Measurements from ENCODE around the gene TESK1. TPM values are rescaled to one million over a fixed set of nuclear protein-coding genes. Genes with fewer than 3 reads are reported as not detected.
"Not testable (repeated sequence)": the region's sequence is repeated elsewhere in the genome, so short reads cannot be mapped to it uniquely, and the experiment has no call there.

The TESK1 gene
- total RNA-seq, 1 donor from 2014 or later: 47.6 TPM

- Mint-ChIP-seq H3K27ac (ENCODE audit: unreplicated experiment) (no peak overlapping the region), H3K4me1 (peaks cover 17% of the 10 kb centered on the region), H3K36me3 (ENCODE audit: low read depth) (peaks cover 2% of the 10 kb centered on the region), H3K9me3 (no peaks in the 10 kb centered on the region), H3K27me3 (ENCODE audit: low read depth) (peaks cover 20% of the 10 kb centered on the region), H3K4me3 (no peak overlapping the region)
- no peak for TF ChIP-seq CTCF (conservative IDR thresholded peaks at IDR 0.05)
- no peak for DNase-seq (ENCODE audit: low read depth, low spot score)
These were observed 4.1 kb downstream of the TESK1 start for GRCh38 chr9:35609001-35609819.

GRCh38 chr9:35609820-35610163, 4.7 kb downstream of the TESK1 start:
- no peaks in the 10 kb centered on the region for H3K9me3 Mint-ChIP-seq
- peaks cover 2% of the 10 kb centered on the region for H3K36me3 Mint-ChIP-seq (ENCODE audit: low read depth)
- no peak overlapping the region for H3K4me3 Mint-ChIP-seq
- TF ChIP-seq CTCF (conservative IDR thresholded peaks at IDR 0.05): no peak
- peaks cover 11% of the 10 kb centered on the region for H3K4me1 Mint-ChIP-seq
- H3K27ac Mint-ChIP-seq (ENCODE audit: unreplicated experiment): no peak overlapping the region
- peaks cover 26% of the 10 kb centered on the region for H3K27me3 Mint-ChIP-seq (ENCODE audit: low read depth)
- DNase-seq (ENCODE audit: low read depth, low spot score): no peak

- peak; percentile 27 for DNase-seq (ENCODE audit: low read depth, low spot score)
- H3K4me1 Mint-ChIP-seq: peaks cover 6% of the 10 kb centered on the region
- H3K36me3 Mint-ChIP-seq (ENCODE audit: low read depth): peaks cover 2% of the 10 kb centered on the region
- H3K27me3 Mint-ChIP-seq (ENCODE audit: low read depth): peaks cover 41% of the 10 kb centered on the region
- H3K27ac Mint-ChIP-seq (ENCODE audit: unreplicated experiment): no peak overlapping the region
- peak overlapping the region; percentile 16 for H3K4me3 Mint-ChIP-seq
- no peaks in the 10 kb centered on the region for H3K9me3 Mint-ChIP-seq
- TF ChIP-seq CTCF (conservative IDR thresholded peaks at IDR 0.05): peak; percentile 67
These were observed 6.3 kb downstream of the TESK1 start for GRCh38 chr9:35611230-35611797.

GRCh38 chr9:35612066-35612465, 7.0 kb downstream of the TESK1 start:
- not testable (repeated sequence) for H3K27ac Mint-ChIP-seq (ENCODE audit: unreplicated experiment); DNase-seq (ENCODE audit: low read depth, low spot score); H3K4me1 Mint-ChIP-seq; H3K36me3 Mint-ChIP-seq (ENCODE audit: low read depth); H3K9me3 Mint-ChIP-seq; H3K4me3 Mint-ChIP-seq
- peaks cover 48% of the 10 kb centered on the region for H3K27me3 Mint-ChIP-seq (ENCODE audit: low read depth)

GRCh38 chr9:35612843-35613242, 7.8 kb downstream of the TESK1 start:
- Mint-ChIP-seq H3K27ac (ENCODE audit: unreplicated experiment) (no peak overlapping the region), H3K4me3 (no peak overlapping the region), H3K27me3 (ENCODE audit: low read depth) (peaks cover 56% of the 10 kb centered on the region), H3K4me1 (no peaks in the 10 kb centered on the region), H3K36me3 (ENCODE audit: low read depth) (peaks cover under 1% of the 10 kb centered on the region), H3K9me3 (no peaks in the 10 kb centered on the region)
- DNase-seq (ENCODE audit: low read depth, low spot score): no peak
- TF ChIP-seq CTCF (conservative IDR thresholded peaks at IDR 0.05): no peak

GRCh38 chr9:35615981-35616680, 11.1 kb downstream of the TESK1 start:
- Mint-ChIP-seq H3K27me3 (ENCODE audit: low read depth) (peaks cover 66% of the 10 kb centered on the region), H3K9me3 (no peaks in the 10 kb centered on the region), H3K4me1 (no peaks in the 10 kb centered on the region), H3K36me3 (ENCODE audit: low read depth) (no peaks in the 10 kb centered on the region), H3K4me3 (peak overlapping the region; percentile 2), H3K27ac (ENCODE audit: unreplicated experiment) (no peak overlapping the region)
- no peak for TF ChIP-seq CTCF (conservative IDR thresholded peaks at IDR 0.05)
- DNase-seq (ENCODE audit: low read depth, low spot score): no peak
